CD4-positive, alpha-beta T cell (primary cell): Measurements from ENCODE around the gene CCT4. TPM values are rescaled to one million over a fixed set of nuclear protein-coding genes. Genes with fewer than 3 reads are reported as not detected.

Experiments
- ATAC-seq: fragments of 200-7000 bp; cut with Tn5 transposase; one replicate; pipeline ENCODE4 v1.10.0; 2022; ENCODE audit warnings: mild to moderate bottlenecking; ENCODE audit not compliant: poor library complexity
- CTCF ChIA-PET: fragments of 350-600 bp; sonication (Branson Sonifier 250); formaldehyde crosslinking; loops from one replicate; lab custom pipeline; 2021; ENCODE audit warnings: antibody characterized with exemption, inconsistent platforms; lab: Charles Lee
- POLR2A ChIA-PET: fragments of 350-600 bp; sonication (Branson Sonifier 250); formaldehyde crosslinking; loops from one replicate; lab custom pipeline; 2021; ENCODE audit warnings: antibody characterized with exemption, inconsistent platforms; lab: Charles Lee
- DNase-seq, 14 experiments: peaks; one replicate each; pipeline ENCODE4 v3.0.0-alpha.2; 2013 to 2020; ENCODE audit warnings: mixed read lengths in 2 of 14
- H3K27ac ChIP-seq, 2 donors: one replicate each; pipeline versions ENCODE4 v1.5.1 to v1.7.0; 2013; ENCODE audit warnings: low read length in 2 of 2, low read depth in 1 of 2, mild to moderate bottlenecking in 1 of 2
- H3K27me3 ChIP-seq, 2 experiments: 1 replicate in 1 of 2; 2 replicates in 1 of 2; pipeline versions ENCODE4 v1.6.1 to v1.7.0; 2013; ENCODE audit warnings: low read length in 2 of 2, control low read depth in 1 of 2, mild to moderate bottlenecking in 1 of 2, moderate library complexity in 1 of 2; ENCODE audit not compliant: insufficient read depth in 2 of 2, control insufficient read depth in 1 of 2
- H3K36me3 ChIP-seq: one replicate; pipeline ENCODE4 v1.6.1; 2013; ENCODE audit warnings: low read length, control low read depth; ENCODE audit not compliant: insufficient read depth
- H3K4me1 ChIP-seq: one replicate; pipeline ENCODE4 v1.6.1; 2013; ENCODE audit warnings: low read length, control low read depth; ENCODE audit not compliant: insufficient read depth
- H3K4me3 ChIP-seq: one replicate; pipeline ENCODE4 v1.5.1; 2013; ENCODE audit warnings: mild to moderate bottlenecking, low read length, moderate library complexity
- H3K9me3 ChIP-seq, 2 experiments: 1 replicate in 1 of 2; 2 replicates in 1 of 2; pipeline versions ENCODE4 v1.6.1 to v1.7.0; 2013; ENCODE audit warnings: low read length in 2 of 2, mild to moderate bottlenecking in 2 of 2, control low read depth in 1 of 2, moderate library complexity in 1 of 2; ENCODE audit not compliant: control insufficient read depth in 1 of 2, insufficient read depth in 1 of 2
- H3K27ac Mint-ChIP-seq: one replicate; pipeline ENCODE4 v1.8.0; 2020; ENCODE audit warnings: mixed read lengths
- H3K27me3 Mint-ChIP-seq: one replicate; pipeline ENCODE4 v1.8.0; 2021; ENCODE audit warnings: mixed read lengths
- H3K36me3 Mint-ChIP-seq: one replicate; pipeline ENCODE4 v1.8.0; 2021; ENCODE audit warnings: low read depth, mixed read lengths
- H3K4me1 Mint-ChIP-seq: one replicate; pipeline ENCODE4 v1.8.0; 2021; ENCODE audit warnings: low read depth, mixed read lengths
- H3K4me3 Mint-ChIP-seq: one replicate; pipeline ENCODE4 v1.8.0; 2020; ENCODE audit warnings: mild to moderate bottlenecking, mixed read lengths
- H3K9me3 Mint-ChIP-seq: one replicate; pipeline ENCODE4 v1.8.0; 2020; ENCODE audit warnings: mixed read lengths
- intact Hi-C, 2 experiments: fragments of 100-400 bp; cut with DNase I in 1 of 2; cut with micrococcal nuclease in 1 of 2; formaldehyde crosslinking; loops; one replicate each; pipeline versions ENCODE4 v1.15.1 to v1.9.0; 2023 to 2025; cut with DNase I, micrococcal nuclease
- total RNA-seq, 174 experiments: library from RNA in 2 of 174; stranded (reverse) in 2 of 174; gene quantifications; one replicate each; pipeline ENCODE4 v1.2.3 and lab custom pipeline; 2021 to 2026
- TF ChIP-seq, protein P1 (sequence below): fragments of 200-600 bp; IDR thresholded peaks from one replicate; pipeline ENCODE4 v1.8.0; 2022; ENCODE audit warnings: antibody characterized with exemption, mild to moderate bottlenecking

CCT4 gene
- total RNA-seq, 2 experiments from 2014 or later, result 100 to 114 TPM

DNA sequence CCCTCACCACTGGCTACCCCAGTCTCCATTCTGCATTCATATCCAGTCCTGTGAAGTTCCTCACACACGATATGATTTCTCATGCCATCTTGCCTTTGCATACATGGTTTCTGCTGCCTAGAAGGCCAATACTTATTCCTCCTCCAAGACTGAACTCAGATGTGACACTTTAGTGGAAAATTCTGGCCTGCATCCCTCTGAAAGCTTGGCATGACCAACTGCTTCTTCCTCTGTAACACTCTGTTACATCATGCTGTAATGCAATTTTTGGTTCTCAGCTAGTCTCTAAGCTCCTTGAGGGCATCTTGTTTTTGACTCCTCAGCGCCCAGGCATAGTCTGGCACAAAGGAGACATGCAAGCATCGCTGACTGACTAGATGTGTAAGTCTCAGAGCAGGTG, 47.2 kb downstream of the CCT4 start:
- TF ChIP-seq, protein P1, sequence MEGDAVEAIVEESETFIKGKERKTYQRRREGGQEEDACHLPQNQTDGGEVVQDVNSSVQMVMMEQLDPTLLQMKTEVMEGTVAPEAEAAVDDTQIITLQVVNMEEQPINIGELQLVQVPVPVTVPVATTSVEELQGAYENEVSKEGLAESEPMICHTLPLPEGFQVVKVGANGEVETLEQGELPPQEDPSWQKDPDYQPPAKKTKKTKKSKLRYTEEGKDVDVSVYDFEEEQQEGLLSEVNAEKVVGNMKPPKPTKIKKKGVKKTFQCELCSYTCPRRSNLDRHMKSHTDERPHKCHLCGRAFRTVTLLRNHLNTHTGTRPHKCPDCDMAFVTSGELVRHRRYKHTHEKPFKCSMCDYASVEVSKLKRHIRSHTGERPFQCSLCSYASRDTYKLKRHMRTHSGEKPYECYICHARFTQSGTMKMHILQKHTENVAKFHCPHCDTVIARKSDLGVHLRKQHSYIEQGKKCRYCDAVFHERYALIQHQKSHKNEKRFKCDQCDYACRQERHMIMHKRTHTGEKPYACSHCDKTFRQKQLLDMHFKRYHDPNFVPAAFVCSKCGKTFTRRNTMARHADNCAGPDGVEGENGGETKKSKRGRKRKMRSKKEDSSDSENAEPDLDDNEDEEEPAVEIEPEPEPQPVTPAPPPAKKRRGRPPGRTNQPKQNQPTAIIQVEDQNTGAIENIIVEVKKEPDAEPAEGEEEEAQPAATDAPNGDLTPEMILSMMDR, result no peak
- no peaks in the 10 kb centered on the region for H3K36me3 ChIP-seq
- intact Hi-C loops, result no loop called here
- no peaks in the 10 kb centered on the region for H3K9me3 ChIP-seq
- no peak overlapping the region for H3K4me3 ChIP-seq
- no peak for DNase-seq
- no peak for ATAC-seq
- H3K4me1 ChIP-seq, result no peaks in the 10 kb centered on the region
- no peaks in the 10 kb centered on the region for H3K9me3 Mint-ChIP-seq
- no peak overlapping the region for H3K27ac Mint-ChIP-seq
- H3K36me3 Mint-ChIP-seq, result peaks cover 4% of the 10 kb centered on the region
- H3K27me3 ChIP-seq, result no peaks in the 10 kb centered on the region
- H3K27me3 Mint-ChIP-seq, result no peaks in the 10 kb centered on the region
- H3K27ac ChIP-seq, result no peak overlapping the region
- CTCF ChIA-PET, result no interaction called here
- no peak overlapping the region for H3K4me3 Mint-ChIP-seq
- POLR2A ChIA-PET, result no interaction called here
- no peaks in the 10 kb centered on the region for H3K4me1 Mint-ChIP-seq

DNA sequence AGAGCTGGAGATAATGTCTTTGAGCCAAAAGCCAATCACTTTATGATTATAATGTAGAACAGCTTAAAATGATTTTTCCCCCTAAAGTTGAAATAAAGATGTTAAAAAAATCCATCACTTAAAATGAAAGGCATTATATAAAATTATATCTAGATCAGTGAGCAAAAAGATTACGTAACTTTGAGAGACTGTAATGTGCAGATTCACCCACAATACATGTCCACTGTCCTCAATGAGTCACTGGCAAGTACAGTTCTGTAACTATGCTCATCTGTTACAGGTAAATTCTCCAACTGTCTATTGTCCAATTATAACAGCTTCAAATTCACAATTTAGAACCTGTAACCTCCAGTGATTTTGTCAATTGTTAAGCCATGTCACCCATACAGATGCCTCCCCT, 53.6 kb downstream of the CCT4 start:
- H3K27ac ChIP-seq, result no peak overlapping the region
- TF ChIP-seq, protein P1, result no peak
- H3K9me3 Mint-ChIP-seq, result no peaks in the 10 kb centered on the region
- ATAC-seq (no peak), DNase-seq (no peak)
- H3K9me3 ChIP-seq, result no peaks in the 10 kb centered on the region
- no peaks in the 10 kb centered on the region for H3K4me1 ChIP-seq
- H3K4me1 Mint-ChIP-seq, result no peaks in the 10 kb centered on the region
- peaks cover 2% of the 10 kb centered on the region for H3K36me3 Mint-ChIP-seq
- H3K4me3 ChIP-seq, result no peak overlapping the region
- no peaks in the 10 kb centered on the region for H3K36me3 ChIP-seq
- CTCF ChIA-PET, result no interaction called here
- H3K27me3 ChIP-seq, result no peaks in the 10 kb centered on the region
- intact Hi-C loops, result no loop called here
- H3K4me3 Mint-ChIP-seq, result no peak overlapping the region
- POLR2A ChIA-PET, result no interaction called here
- no peaks in the 10 kb centered on the region for H3K27me3 Mint-ChIP-seq
- H3K27ac Mint-ChIP-seq, result no peak overlapping the region

DNA sequence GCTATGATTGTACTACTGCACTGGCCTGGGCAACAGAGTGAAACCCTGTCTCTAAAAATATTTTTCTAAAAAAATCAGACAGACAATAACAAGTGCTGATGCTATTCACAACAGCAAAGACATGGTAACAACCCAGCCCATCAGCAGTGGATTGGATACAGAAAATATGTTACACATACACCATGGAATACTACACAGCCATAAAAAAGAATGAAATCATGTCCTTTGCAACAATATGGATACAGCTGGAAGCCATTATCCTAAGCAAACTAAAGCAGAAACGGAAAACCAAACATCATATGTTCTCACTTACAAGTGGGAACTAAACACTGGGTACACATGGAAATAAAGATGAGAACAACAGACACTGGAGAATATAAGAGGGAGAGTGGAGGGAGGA, 54.5 kb downstream of the CCT4 start:
- Histone ChIP-seq H3K4me3 (no peak overlapping the region), H3K4me1 (no peaks in the 10 kb centered on the region), H3K9me3 (no peaks in the 10 kb centered on the region), H3K27ac (no peak overlapping the region), H3K27me3 (no peaks in the 10 kb centered on the region), H3K36me3 (no peaks in the 10 kb centered on the region)
- CTCF ChIA-PET, result interaction anchor here (0.5 kb wide), 1 partner anchor 35 kb away, joined by 3 read pairs; no protein-coding TSS in a partner anchor
- H3K4me1 Mint-ChIP-seq, result no peaks in the 10 kb centered on the region
- ATAC-seq (no peak), DNase-seq (no peak)
- H3K4me3 Mint-ChIP-seq, result no peak overlapping the region
- H3K27ac Mint-ChIP-seq, result no peak overlapping the region
- no peaks in the 10 kb centered on the region for H3K9me3 Mint-ChIP-seq
- intact Hi-C loops, result no loop called here
- TF ChIP-seq, protein P1, result no peak
- H3K36me3 Mint-ChIP-seq, result no peaks in the 10 kb centered on the region
- POLR2A ChIA-PET, result interaction anchor here (0.6 kb wide), 1 partner anchor 12 kb away, joined by 3 read pairs; no protein-coding TSS in a partner anchor
- H3K27me3 Mint-ChIP-seq, result no peaks in the 10 kb centered on the region
